Measurements from ENCODE around the gene OLR1. TPM values are rescaled to one million over a fixed set of nuclear protein-coding genes. Genes with fewer than 3 reads are reported as not detected.

The OLR1 gene
- total RNA-seq, 2 experiments from 2014 or later = not detected

DNA sequence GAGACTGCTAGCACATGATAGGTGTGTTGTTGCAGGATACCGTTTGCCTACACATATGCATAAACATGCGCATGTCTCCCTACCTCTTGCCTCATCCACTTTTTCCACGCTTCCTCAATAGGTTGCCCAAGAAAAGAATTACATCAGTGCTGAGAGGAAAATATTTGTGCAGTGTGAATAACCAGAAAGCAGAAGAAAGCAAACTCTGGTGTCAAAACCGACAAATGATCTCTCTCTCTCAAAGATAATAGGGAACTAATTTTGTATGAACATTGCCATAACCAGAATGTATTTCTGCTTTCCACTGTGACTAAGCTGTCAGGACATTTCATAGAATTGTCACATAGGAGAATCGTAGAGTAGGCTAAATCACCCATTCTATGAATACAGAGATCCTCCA lies 43.2 kb downstream of the OLR1 start:
- intact Hi-C loops (cut with DNase I, micrococcal nuclease) = no loop called here

DNA sequence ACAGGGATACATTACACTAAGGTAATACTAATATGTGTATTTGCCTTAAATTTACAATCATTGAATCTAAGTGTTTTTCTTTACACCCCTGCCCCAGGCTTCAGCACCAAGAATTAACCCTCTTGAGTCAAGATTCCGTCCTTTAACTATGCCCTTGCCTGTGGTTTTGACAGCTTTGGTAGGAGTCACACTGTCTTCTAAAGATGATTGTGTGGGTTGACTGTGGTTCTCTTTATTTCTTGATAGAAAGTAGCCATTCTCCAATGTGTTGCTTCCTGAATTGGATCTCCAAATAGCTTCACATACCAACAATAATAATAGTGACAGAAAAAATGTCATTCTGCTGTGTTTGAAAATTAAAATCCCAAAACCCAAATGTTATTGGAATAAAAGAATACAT lies 45.5 kb downstream of the OLR1 start:
- H3K27ac ChIP-seq (ENCODE audit: low read depth in 1 of 2, low read length in 2 of 2) = no peak overlapping the region
- ATAC-seq (ENCODE audit: poor library complexity) = no peak
- intact Hi-C loops (cut with DNase I, micrococcal nuclease) = no loop called here
- H3K36me3 ChIP-seq (ENCODE audit: insufficient read depth, low read length) = no peaks in the 10 kb centered on the region
- Mint-ChIP-seq H3K9me3 (no peaks in the 10 kb centered on the region), H3K27ac (no peak overlapping the region), H3K36me3 (ENCODE audit: low read depth) (no peaks in the 10 kb centered on the region), H3K4me1 (ENCODE audit: low read depth) (peaks cover 8% of the 10 kb centered on the region), H3K4me3 (no peak overlapping the region), H3K27me3 (no peaks in the 10 kb centered on the region)
- no peaks in the 10 kb centered on the region for H3K9me3 ChIP-seq (ENCODE audit: control insufficient read depth in 1 of 2, insufficient read depth in 1 of 2, low read length in 2 of 2)
- peaks cover 4% of the 10 kb centered on the region for H3K4me1 ChIP-seq (ENCODE audit: insufficient read depth, low read length)
- TF ChIP-seq, protein P1, sequence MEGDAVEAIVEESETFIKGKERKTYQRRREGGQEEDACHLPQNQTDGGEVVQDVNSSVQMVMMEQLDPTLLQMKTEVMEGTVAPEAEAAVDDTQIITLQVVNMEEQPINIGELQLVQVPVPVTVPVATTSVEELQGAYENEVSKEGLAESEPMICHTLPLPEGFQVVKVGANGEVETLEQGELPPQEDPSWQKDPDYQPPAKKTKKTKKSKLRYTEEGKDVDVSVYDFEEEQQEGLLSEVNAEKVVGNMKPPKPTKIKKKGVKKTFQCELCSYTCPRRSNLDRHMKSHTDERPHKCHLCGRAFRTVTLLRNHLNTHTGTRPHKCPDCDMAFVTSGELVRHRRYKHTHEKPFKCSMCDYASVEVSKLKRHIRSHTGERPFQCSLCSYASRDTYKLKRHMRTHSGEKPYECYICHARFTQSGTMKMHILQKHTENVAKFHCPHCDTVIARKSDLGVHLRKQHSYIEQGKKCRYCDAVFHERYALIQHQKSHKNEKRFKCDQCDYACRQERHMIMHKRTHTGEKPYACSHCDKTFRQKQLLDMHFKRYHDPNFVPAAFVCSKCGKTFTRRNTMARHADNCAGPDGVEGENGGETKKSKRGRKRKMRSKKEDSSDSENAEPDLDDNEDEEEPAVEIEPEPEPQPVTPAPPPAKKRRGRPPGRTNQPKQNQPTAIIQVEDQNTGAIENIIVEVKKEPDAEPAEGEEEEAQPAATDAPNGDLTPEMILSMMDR (IDR thresholded peaks at IDR 0.05) = no peak
- H3K27me3 ChIP-seq (ENCODE audit: control insufficient read depth in 1 of 2, insufficient read depth in 2 of 2, low read length in 2 of 2) = no peaks in the 10 kb centered on the region
- H3K4me3 ChIP-seq (ENCODE audit: low read length) = no peak overlapping the region
- POLR2A ChIA-PET = no interaction called here
- CTCF ChIA-PET = no interaction called here
- no peak for DNase-seq

More for the DNA sequence above, 43.2 kb downstream of the OLR1 start:
- Mint-ChIP-seq H3K36me3 (ENCODE audit: low read depth) (no peaks in the 10 kb centered on the region), H3K4me1 (ENCODE audit: low read depth) (peaks cover 8% of the 10 kb centered on the region), H3K27ac (no peak overlapping the region), H3K27me3 (no peaks in the 10 kb centered on the region), H3K9me3 (no peaks in the 10 kb centered on the region), H3K4me3 (no peak overlapping the region)
- ATAC-seq (ENCODE audit: poor library complexity) (no peak), DNase-seq (peak in 3 of 14 experiments; percentile 30 to 66 (median 56))
- Histone ChIP-seq H3K4me3 (ENCODE audit: low read length) (peak overlapping the region; percentile 21), H3K27ac (ENCODE audit: low read depth in 1 of 2, low read length in 2 of 2) (no peak overlapping the region), H3K27me3 (ENCODE audit: control insufficient read depth in 1 of 2, insufficient read depth in 2 of 2, low read length in 2 of 2) (no peaks in the 10 kb centered on the region), H3K9me3 (ENCODE audit: control insufficient read depth in 1 of 2, insufficient read depth in 1 of 2, low read length in 2 of 2) (no peaks in the 10 kb centered on the region), H3K4me1 (ENCODE audit: insufficient read depth, low read length) (peaks cover 4% of the 10 kb centered on the region), H3K36me3 (ENCODE audit: insufficient read depth, low read length) (no peaks in the 10 kb centered on the region)
- TF ChIP-seq, protein P1 (IDR thresholded peaks at IDR 0.05) = no peak
- POLR2A ChIA-PET = no interaction called here
- CTCF ChIA-PET = no interaction called here

DNA sequence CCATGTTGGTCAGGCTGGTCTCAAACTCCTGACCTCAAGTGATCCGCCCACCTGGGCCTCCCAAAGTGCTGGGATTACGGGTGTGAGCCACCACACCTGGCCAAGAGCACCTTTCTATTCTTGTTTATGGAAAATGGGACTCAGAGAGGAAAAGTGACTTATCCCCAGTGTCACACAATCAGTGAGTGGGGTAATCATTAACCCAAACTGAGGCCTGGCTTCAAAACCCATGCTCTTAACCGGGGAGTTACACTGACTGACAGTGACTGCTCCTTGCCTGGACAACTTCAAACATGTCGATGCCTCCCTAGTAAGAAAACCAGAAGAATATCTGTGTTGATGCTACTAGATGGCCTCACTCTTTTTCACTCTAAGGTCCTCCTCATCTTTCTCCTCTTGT lies 49.2 kb downstream of the OLR1 start:
- no peak overlapping the region for H3K27ac ChIP-seq (ENCODE audit: low read depth in 1 of 2, low read length in 2 of 2)
- H3K9me3 ChIP-seq (ENCODE audit: control insufficient read depth in 1 of 2, insufficient read depth in 1 of 2, low read length in 2 of 2) = no peaks in the 10 kb centered on the region
- ATAC-seq (ENCODE audit: poor library complexity) (no peak), DNase-seq (no peak)
- H3K27me3 ChIP-seq (ENCODE audit: control insufficient read depth in 1 of 2, insufficient read depth in 2 of 2, low read length in 2 of 2) = no peaks in the 10 kb centered on the region
- ChIA-PET POLR2A (no interaction called here), CTCF (no interaction called here)
- Mint-ChIP-seq H3K4me1 (ENCODE audit: low read depth) (no peaks in the 10 kb centered on the region), H3K27me3 (no peaks in the 10 kb centered on the region), H3K36me3 (ENCODE audit: low read depth) (no peaks in the 10 kb centered on the region), H3K27ac (no peak overlapping the region), H3K9me3 (no peaks in the 10 kb centered on the region), H3K4me3 (no peak overlapping the region)
- intact Hi-C loops (cut with DNase I, micrococcal nuclease) = no loop called here
- TF ChIP-seq, protein P1 (IDR thresholded peaks at IDR 0.05) = no peak
- no peak overlapping the region for H3K4me3 ChIP-seq (ENCODE audit: low read length)
- no peaks in the 10 kb centered on the region for H3K4me1 ChIP-seq (ENCODE audit: insufficient read depth, low read length)
- H3K36me3 ChIP-seq (ENCODE audit: insufficient read depth, low read length) = no peaks in the 10 kb centered on the region

Measured in CD4-positive, alpha-beta T cell (primary cell).